Measurements from ENCODE around the gene SCNN1B. TPM values are rescaled to one million over a fixed set of nuclear protein-coding genes. Genes with fewer than 3 reads are reported as not detected.
"Not testable (repeated sequence)": the region's sequence is repeated elsewhere in the genome, so short reads cannot be mapped to it uniquely, and the experiment has no call there.

SCNN1B gene
- total RNA-seq, 1 experiment from 2014 or later = not detected

GRCh38 chr16:23395732-23396131 lies 93.6 kb downstream of the SCNN1B start:
- no peaks in the 10 kb centered on the region for H3K27me3 ChIP-seq (replicated peaks; ENCODE audit: control insufficient read depth, insufficient read depth, low read length)
- H3K4me1 ChIP-seq = no peaks in the 10 kb centered on the region
- Mint-ChIP-seq H3K4me1 (ENCODE audit: low read depth, unreplicated experiment) (no peaks in the 10 kb centered on the region), H3K36me3 (ENCODE audit: insufficient read depth, unreplicated experiment) (peaks cover 10% of the 10 kb centered on the region), H3K27ac (ENCODE audit: unreplicated experiment) (no peak overlapping the region), H3K9me3 (ENCODE audit: unreplicated experiment) (no peaks in the 10 kb centered on the region), H3K4me3 (ENCODE audit: unreplicated experiment) (no peak overlapping the region), H3K27me3 (ENCODE audit: insufficient read depth, unreplicated experiment) (no peaks in the 10 kb centered on the region)
- no TSS peak for BruUV-seq (replicated peaks)
- POLR2A ChIA-PET = no interaction called here
- CTCF ChIA-PET = interaction anchor here (0.5 kb wide), 1 partner anchor 214 kb away, joined by 5 read pairs; no protein-coding TSS in a partner anchor
- no peaks in the 10 kb centered on the region for H3K9me3 ChIP-seq
- no peak for DNase-seq
- H3K36me3 ChIP-seq (ENCODE audit: control insufficient read depth, insufficient read depth, low read length) = no peaks in the 10 kb centered on the region
- intact Hi-C loops (cut with micrococcal nuclease; ENCODE audit: unreplicated experiment) = no loop called here
- TF ChIP-seq CTCF (IDR thresholded peaks at IDR 0.05; ENCODE audit: insufficient read depth in 1 of 2, low read depth in 1 of 2, low read length in 1 of 2, severe bottlenecking in 1 of 2, unreplicated experiment in 1 of 2) = no peak
- no peak overlapping the region for H3K4me3 ChIP-seq (ENCODE audit: low read depth, low read length)

DNA sequence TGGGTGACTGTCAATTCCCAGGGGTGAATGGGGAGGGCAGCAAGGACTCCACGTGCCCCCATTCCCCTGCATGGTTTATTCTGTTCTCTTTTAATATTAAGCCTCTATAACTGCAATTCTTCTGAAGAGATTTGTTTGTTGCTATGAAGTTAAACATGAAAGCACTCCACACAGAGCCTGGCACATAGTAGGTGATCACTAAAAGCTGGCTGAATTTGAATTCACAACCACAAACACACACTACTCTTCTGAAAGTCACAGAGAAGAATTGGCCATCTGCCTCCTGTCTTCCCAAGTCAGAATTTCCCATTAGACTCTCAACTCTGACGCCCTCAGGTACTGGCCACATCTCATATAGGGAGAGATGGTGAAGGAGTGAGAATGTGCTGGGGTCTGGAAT lies 95.4 kb downstream of the SCNN1B start:
- intact Hi-C loops (cut with micrococcal nuclease; ENCODE audit: unreplicated experiment) = no loop called here
- Mint-ChIP-seq H3K4me1 (ENCODE audit: low read depth, unreplicated experiment) (no peaks in the 10 kb centered on the region), H3K9me3 (ENCODE audit: unreplicated experiment) (no peaks in the 10 kb centered on the region), H3K27ac (ENCODE audit: unreplicated experiment) (no peak overlapping the region), H3K27me3 (ENCODE audit: insufficient read depth, unreplicated experiment) (no peaks in the 10 kb centered on the region), H3K4me3 (ENCODE audit: unreplicated experiment) (no peak overlapping the region), H3K36me3 (ENCODE audit: insufficient read depth, unreplicated experiment) (peaks cover 10% of the 10 kb centered on the region)
- DNase-seq = no peak
- Histone ChIP-seq H3K27me3 (replicated peaks; ENCODE audit: control insufficient read depth, insufficient read depth, low read length) (no peaks in the 10 kb centered on the region), H3K4me1 (no peaks in the 10 kb centered on the region), H3K9me3 (no peaks in the 10 kb centered on the region), H3K4me3 (ENCODE audit: low read depth, low read length) (no peak overlapping the region), H3K36me3 (ENCODE audit: control insufficient read depth, insufficient read depth, low read length) (no peaks in the 10 kb centered on the region)
- CTCF ChIA-PET = no interaction called here
- BruUV-seq (replicated peaks) = no TSS peak
- TF ChIP-seq CTCF (IDR thresholded peaks at IDR 0.05; ENCODE audit: insufficient read depth in 1 of 2, low read depth in 1 of 2, low read length in 1 of 2, severe bottlenecking in 1 of 2, unreplicated experiment in 1 of 2) = no peak
- POLR2A ChIA-PET = no interaction called here

GRCh38 chr16:23398987-23399805 lies 97.1 kb downstream of the SCNN1B start:
- H3K4me3 ChIP-seq (ENCODE audit: low read depth, low read length) = no peak overlapping the region
- BruUV-seq (replicated peaks) = no TSS peak
- no peaks in the 10 kb centered on the region for H3K4me1 Mint-ChIP-seq (ENCODE audit: low read depth, unreplicated experiment)
- H3K27ac Mint-ChIP-seq (ENCODE audit: unreplicated experiment) = no peak overlapping the region
- peaks cover 10% of the 10 kb centered on the region for H3K36me3 Mint-ChIP-seq (ENCODE audit: insufficient read depth, unreplicated experiment)
- ChIA-PET POLR2A (no interaction called here), CTCF (no interaction called here)
- no peaks in the 10 kb centered on the region for H3K27me3 ChIP-seq (replicated peaks; ENCODE audit: control insufficient read depth, insufficient read depth, low read length)
- no peaks in the 10 kb centered on the region for H3K9me3 Mint-ChIP-seq (ENCODE audit: unreplicated experiment)
- no peaks in the 10 kb centered on the region for H3K4me1 ChIP-seq
- H3K9me3 ChIP-seq = no peaks in the 10 kb centered on the region
- H3K4me3 Mint-ChIP-seq (ENCODE audit: unreplicated experiment) = no peak overlapping the region
- intact Hi-C loops (cut with micrococcal nuclease; ENCODE audit: unreplicated experiment) = no loop called here
- TF ChIP-seq CTCF (IDR thresholded peaks at IDR 0.05; ENCODE audit: insufficient read depth in 1 of 2, low read depth in 1 of 2, low read length in 1 of 2, severe bottlenecking in 1 of 2, unreplicated experiment in 1 of 2) = no peak
- no peak for DNase-seq
- H3K27me3 Mint-ChIP-seq (ENCODE audit: insufficient read depth, unreplicated experiment) = no peaks in the 10 kb centered on the region
- H3K36me3 ChIP-seq (ENCODE audit: control insufficient read depth, insufficient read depth, low read length) = no peaks in the 10 kb centered on the region

GRCh38 chr16:23400447-23400846 lies 98.3 kb downstream of the SCNN1B start:
- H3K4me1 ChIP-seq; H3K27ac Mint-ChIP-seq (ENCODE audit: unreplicated experiment); H3K4me3 ChIP-seq (ENCODE audit: low read depth, low read length); H3K9me3 ChIP-seq; H3K36me3 ChIP-seq (ENCODE audit: control insufficient read depth, insufficient read depth, low read length); H3K4me1 Mint-ChIP-seq (ENCODE audit: low read depth, unreplicated experiment); intact Hi-C loops (cut with micrococcal nuclease; ENCODE audit: unreplicated experiment); DNase-seq; H3K4me3 Mint-ChIP-seq (ENCODE audit: unreplicated experiment); CTCF ChIA-PET; POLR2A ChIA-PET; H3K27me3 ChIP-seq (replicated peaks; ENCODE audit: control insufficient read depth, insufficient read depth, low read length); H3K27me3 Mint-ChIP-seq (ENCODE audit: insufficient read depth, unreplicated experiment); BruUV-seq (replicated peaks); H3K9me3 Mint-ChIP-seq (ENCODE audit: unreplicated experiment): not testable (repeated sequence)
- H3K36me3 Mint-ChIP-seq (ENCODE audit: insufficient read depth, unreplicated experiment) = peaks cover 10% of the 10 kb centered on the region
